GM13977 (cell line): ENCODE data around the gene HPCAL4.
A peak's percentile ranks its signal among the peaks of the same experiment; 100 is the strongest.

Experiments used
- DNase-seq: peaks from one replicate; pipeline ENCODE4 v3.0.0; 2012; ENCODE audit warnings: low spot score
- in situ Hi-C: fragments of 300-500 bp; cut with MboI; formaldehyde crosslinking; loops from one replicate; pipeline ENCODE4 v1.12.0; 2022; ENCODE audit warnings: low sequenced_read_pairs, low pct_unique_long_range_greater_than_20kb, mixed read lengths, inconsistent platforms; ENCODE audit not compliant: unreplicated experiment
- TF ChIP-seq, protein P1 (sequence below): IDR thresholded peaks from 2 replicates; pipeline ENCODE4 v1.5.1; 2012; ENCODE audit warnings: mild to moderate bottlenecking, control low read depth; ENCODE audit not compliant: insufficient read depth; ENCODE audit errors: extremely low read depth, missing control alignments

Gene HPCAL4

DNA sequence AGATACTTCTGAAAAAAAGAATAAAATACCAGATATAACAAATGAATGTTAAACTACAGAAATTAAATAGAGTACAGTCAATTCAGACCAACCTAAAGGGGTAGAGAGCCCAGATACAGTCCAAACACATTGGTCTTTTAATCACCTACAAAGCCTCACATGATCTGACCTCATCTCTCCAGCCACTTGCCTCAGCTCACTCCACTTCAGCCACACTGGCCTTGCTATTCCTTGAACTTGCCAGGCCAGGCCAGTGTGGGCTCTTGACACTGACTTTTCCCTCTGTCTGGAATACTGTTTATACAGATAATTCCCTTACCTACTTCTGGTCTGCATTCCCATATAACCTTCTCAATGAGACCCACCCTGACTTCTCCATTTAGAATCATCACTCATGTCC, 30.4 kb upstream of the HPCAL4 start:
- no peak for DNase-seq
- TF ChIP-seq, protein P1, sequence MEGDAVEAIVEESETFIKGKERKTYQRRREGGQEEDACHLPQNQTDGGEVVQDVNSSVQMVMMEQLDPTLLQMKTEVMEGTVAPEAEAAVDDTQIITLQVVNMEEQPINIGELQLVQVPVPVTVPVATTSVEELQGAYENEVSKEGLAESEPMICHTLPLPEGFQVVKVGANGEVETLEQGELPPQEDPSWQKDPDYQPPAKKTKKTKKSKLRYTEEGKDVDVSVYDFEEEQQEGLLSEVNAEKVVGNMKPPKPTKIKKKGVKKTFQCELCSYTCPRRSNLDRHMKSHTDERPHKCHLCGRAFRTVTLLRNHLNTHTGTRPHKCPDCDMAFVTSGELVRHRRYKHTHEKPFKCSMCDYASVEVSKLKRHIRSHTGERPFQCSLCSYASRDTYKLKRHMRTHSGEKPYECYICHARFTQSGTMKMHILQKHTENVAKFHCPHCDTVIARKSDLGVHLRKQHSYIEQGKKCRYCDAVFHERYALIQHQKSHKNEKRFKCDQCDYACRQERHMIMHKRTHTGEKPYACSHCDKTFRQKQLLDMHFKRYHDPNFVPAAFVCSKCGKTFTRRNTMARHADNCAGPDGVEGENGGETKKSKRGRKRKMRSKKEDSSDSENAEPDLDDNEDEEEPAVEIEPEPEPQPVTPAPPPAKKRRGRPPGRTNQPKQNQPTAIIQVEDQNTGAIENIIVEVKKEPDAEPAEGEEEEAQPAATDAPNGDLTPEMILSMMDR, result no peak
- in situ Hi-C loops, result no loop called here

DNA sequence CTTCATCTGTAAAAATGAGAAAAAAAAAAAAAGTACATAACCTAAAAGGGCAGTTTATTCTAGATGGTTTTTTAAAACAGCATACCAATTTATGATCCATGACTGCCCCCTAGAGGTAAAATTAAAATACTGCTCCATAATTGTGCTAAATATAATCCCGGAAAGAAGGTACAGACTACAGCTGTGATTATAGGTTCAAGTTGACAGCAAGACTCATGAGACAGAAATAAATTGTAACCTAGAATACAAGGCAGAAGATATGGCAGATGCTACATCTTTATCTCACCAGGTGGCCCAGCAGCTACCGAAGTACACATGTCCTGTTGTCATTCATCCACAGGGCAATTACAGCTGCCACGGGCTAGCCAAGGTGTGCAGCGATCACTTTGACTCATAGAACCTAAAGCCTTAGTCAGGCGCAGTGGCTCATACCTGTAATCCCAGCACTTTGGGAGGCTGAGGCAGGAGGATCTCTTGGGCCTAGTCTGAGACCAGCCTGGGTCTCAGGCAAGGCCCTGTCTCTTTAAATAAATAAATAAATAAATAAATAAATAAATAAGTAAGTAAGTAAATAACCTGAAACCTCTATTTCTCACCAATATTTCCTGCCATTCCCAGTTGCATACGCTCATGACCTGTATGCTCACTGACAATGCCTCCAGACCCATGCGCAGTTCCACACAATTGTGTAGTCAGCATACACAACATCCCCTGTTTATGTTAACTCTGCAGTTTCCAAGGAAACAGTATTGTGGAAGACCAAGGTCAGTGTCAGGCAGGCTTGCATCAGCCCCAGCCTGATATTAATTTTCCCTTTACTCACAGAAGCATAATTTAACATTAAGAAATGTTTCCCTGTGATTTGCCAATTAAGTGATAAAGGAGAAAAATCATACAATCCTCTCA, 29.1 kb upstream of the HPCAL4 start:
- TF ChIP-seq, protein P1, result peak; percentile 56
- DNase-seq, result peak; percentile 43
- in situ Hi-C loops, result no loop called here

DNA sequence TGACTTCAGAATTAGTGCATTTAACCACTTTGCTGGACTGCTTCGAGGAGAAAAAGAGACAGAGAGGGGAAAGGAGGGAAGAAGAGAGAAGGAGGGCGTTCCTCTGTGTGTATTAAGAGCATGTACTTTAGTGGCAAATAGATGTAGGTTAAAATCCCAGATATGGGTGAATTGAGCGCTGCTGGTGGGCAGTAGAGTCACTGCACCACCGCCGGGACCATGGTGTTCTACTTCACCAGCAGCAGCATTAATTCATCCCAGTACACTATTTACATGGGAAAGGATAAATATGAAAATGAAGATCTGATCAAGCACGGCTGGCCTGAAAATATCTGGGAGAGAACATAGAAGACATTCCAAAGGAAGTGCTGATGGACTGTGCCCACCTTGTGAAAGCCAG, 26.6 kb upstream of the HPCAL4 start:
- in situ Hi-C loops, result no loop called here
- no peak for DNase-seq
- TF ChIP-seq, protein P1, result no peak

DNA sequence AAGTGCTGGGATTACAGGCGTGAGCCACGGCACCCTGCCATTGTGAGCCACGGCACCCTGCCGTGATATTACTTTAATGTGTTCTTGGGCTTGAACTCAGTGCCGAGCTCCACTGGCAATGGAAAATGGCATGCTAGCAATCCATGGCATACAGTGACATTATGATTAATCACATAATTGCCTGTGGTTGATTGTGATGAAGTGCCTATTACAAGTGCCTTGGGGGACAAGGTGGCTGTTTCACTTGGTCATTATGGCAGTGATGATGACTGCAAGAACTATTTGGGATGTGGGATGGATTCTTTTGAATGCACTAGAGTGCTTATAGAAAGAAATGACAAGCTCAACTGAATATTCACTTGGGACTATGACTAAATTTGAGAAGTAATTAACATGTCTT, 22.3 kb upstream of the HPCAL4 start:
- DNase-seq, result no peak
- TF ChIP-seq, protein P1, result no peak
- in situ Hi-C loops, result no loop called here

DNA sequence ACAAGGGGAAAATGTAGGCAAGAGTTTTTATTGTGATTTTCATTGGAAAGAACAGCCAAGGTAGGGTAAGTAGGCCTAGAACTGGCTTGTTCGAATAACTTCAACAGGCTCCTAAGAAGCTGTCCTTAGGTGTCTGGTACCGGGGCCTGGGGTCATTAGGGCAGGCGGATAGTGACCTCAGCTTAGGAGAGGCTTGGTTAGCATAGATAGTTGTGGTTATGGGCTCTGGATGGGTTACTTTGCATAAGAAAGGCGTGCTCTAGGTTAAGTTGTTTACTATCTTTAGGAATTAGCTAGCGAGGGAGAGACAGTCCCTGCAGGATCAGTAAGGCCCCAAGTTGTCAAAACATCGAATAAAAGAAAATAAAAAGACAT, 20.7 kb upstream of the HPCAL4 start:
- in situ Hi-C loops, result no loop called here
- DNase-seq, result no peak
- TF ChIP-seq, protein P1, result no peak

DNA sequence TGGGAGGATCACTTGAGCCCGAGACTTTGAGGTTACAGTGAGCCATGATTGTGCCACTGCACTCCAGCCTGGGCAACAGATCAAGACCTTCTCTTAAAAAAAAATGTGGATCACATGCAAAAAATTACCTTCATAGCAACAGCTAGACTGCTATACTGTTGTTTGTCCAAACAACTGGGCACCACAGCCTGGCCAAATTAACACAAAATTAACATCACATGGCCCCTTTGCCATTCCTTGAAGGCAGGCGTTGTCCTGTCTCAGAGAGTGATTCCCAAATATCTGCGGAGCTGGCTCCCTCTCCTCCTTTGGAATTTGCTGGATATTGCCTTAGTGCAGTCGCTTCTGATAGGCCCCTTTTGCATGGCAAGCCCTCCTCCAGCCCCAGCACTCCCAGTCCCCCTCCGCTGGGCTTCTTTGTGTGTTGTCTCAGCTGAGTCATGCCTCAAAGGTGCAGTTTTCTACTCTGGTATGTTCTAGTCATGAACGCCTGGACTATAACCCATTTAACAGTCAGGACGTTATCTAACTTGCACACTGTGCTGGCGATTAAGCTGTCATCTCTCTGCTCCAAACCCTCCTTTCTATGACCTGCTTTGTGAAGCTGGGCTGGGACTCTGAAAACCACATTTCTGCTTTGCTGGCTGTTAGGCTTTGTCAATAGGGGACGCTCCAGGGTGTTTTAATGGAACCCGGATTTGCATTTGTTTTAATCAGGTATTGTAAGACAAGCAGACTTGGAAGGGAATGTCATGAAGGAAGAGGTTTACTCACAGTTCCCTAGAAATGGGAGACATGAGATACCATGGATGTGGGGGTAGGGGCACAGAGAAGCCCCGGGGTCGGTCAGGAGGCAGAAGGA, 20.1 kb upstream of the HPCAL4 start:
- no peak for DNase-seq
- in situ Hi-C loops, result no loop called here
- TF ChIP-seq, protein P1, result no peak
